H1 (cell line): ENCODE data around the gene FOXRED1. TPM values are rescaled to one million over a fixed set of nuclear protein-coding genes. Genes with fewer than 3 reads are reported as not detected.

ENCODE experiments used
- BRCA1 ChIP-seq: IDR thresholded peaks from 2 replicates; pipeline ENCODE4 v1.6.1; 2012; ENCODE audit warnings: low read depth, low read length, improper control_type of control experiment
- JUND ChIP-seq: IDR thresholded peaks from 2 replicates; pipeline ENCODE4 v1.6.1; 2011; ENCODE audit warnings: mild to moderate bottlenecking, improper control_type of control experiment, low read length
- RFX5 ChIP-seq: IDR thresholded peaks from 2 replicates; pipeline ENCODE4 v1.6.1; 2011; ENCODE audit warnings: low read depth, low read length, improper control_type of control experiment, borderline replicate concordance
- USF2 ChIP-seq: IDR thresholded peaks from 2 replicates; pipeline ENCODE4 v1.6.1; 2011; ENCODE audit warnings: low read length, improper control_type of control experiment
- polyA plus RNA-seq, 7 experiments: library from polyadenylated mRNA; depleted of rRNA in 3 of 7; stranded (reverse) in 5 of 7; unstranded in 2 of 7; fragments of >200 nt in 5 of 7; fragments of 200-250 nt in 2 of 7; gene quantifications; 1 replicate in 5 of 7; 2 replicates in 1 of 7; 4 replicates in 1 of 7; pipeline versions ENCODE4 v1.2.1 to v1.2.3, GENCODE V29; 2011 to 2013; ENCODE audit warnings: missing spikeins in 2 of 7, mixed read lengths in 2 of 7
- total RNA-seq: library from RNA; stranded (reverse); fragmentation: NEBNext Ultra II Directional; extraction: Animal tissue kit (Norgen Biotek cat#: 25700); gene quantifications from 2 replicates; pipeline ENCODE4 v1.2.1, GENCODE V29; 2021
- TF ChIP-seq, protein P1 (sequence below): fragments of 300-600 bp; sonication (generic); IDR thresholded peaks from 2 replicates; pipeline ENCODE4 v1.7.1; 2012; ENCODE audit warnings: low read length, moderate library complexity, mild to moderate bottlenecking, inconsistent platforms; ENCODE audit not compliant: insufficient replicate concordance
- TF ChIP-seq, protein P2 (sequence below), 3 experiments: IDR thresholded peaks; 1 replicate in 2 of 3; 2 replicates in 1 of 3; pipeline versions ENCODE4 v1.5.1 to v1.6.1; 2011; ENCODE audit warnings: low read length in 3 of 3, mild to moderate bottlenecking in 3 of 3, inconsistent platforms in 2 of 3, low read depth in 1 of 3, moderate library complexity in 1 of 3; ENCODE audit not compliant: insufficient read depth in 1 of 3; ENCODE audit errors: control extremely low read depth in 1 of 3

The FOXRED1 gene
- total and polyA plus RNA-seq, 2 of the 8 experiments (the other 6 are each of a cell fraction or from before 2014, with no cell fraction given): 48.8 to 99.4 TPM

- TF ChIP-seq, protein P1, sequence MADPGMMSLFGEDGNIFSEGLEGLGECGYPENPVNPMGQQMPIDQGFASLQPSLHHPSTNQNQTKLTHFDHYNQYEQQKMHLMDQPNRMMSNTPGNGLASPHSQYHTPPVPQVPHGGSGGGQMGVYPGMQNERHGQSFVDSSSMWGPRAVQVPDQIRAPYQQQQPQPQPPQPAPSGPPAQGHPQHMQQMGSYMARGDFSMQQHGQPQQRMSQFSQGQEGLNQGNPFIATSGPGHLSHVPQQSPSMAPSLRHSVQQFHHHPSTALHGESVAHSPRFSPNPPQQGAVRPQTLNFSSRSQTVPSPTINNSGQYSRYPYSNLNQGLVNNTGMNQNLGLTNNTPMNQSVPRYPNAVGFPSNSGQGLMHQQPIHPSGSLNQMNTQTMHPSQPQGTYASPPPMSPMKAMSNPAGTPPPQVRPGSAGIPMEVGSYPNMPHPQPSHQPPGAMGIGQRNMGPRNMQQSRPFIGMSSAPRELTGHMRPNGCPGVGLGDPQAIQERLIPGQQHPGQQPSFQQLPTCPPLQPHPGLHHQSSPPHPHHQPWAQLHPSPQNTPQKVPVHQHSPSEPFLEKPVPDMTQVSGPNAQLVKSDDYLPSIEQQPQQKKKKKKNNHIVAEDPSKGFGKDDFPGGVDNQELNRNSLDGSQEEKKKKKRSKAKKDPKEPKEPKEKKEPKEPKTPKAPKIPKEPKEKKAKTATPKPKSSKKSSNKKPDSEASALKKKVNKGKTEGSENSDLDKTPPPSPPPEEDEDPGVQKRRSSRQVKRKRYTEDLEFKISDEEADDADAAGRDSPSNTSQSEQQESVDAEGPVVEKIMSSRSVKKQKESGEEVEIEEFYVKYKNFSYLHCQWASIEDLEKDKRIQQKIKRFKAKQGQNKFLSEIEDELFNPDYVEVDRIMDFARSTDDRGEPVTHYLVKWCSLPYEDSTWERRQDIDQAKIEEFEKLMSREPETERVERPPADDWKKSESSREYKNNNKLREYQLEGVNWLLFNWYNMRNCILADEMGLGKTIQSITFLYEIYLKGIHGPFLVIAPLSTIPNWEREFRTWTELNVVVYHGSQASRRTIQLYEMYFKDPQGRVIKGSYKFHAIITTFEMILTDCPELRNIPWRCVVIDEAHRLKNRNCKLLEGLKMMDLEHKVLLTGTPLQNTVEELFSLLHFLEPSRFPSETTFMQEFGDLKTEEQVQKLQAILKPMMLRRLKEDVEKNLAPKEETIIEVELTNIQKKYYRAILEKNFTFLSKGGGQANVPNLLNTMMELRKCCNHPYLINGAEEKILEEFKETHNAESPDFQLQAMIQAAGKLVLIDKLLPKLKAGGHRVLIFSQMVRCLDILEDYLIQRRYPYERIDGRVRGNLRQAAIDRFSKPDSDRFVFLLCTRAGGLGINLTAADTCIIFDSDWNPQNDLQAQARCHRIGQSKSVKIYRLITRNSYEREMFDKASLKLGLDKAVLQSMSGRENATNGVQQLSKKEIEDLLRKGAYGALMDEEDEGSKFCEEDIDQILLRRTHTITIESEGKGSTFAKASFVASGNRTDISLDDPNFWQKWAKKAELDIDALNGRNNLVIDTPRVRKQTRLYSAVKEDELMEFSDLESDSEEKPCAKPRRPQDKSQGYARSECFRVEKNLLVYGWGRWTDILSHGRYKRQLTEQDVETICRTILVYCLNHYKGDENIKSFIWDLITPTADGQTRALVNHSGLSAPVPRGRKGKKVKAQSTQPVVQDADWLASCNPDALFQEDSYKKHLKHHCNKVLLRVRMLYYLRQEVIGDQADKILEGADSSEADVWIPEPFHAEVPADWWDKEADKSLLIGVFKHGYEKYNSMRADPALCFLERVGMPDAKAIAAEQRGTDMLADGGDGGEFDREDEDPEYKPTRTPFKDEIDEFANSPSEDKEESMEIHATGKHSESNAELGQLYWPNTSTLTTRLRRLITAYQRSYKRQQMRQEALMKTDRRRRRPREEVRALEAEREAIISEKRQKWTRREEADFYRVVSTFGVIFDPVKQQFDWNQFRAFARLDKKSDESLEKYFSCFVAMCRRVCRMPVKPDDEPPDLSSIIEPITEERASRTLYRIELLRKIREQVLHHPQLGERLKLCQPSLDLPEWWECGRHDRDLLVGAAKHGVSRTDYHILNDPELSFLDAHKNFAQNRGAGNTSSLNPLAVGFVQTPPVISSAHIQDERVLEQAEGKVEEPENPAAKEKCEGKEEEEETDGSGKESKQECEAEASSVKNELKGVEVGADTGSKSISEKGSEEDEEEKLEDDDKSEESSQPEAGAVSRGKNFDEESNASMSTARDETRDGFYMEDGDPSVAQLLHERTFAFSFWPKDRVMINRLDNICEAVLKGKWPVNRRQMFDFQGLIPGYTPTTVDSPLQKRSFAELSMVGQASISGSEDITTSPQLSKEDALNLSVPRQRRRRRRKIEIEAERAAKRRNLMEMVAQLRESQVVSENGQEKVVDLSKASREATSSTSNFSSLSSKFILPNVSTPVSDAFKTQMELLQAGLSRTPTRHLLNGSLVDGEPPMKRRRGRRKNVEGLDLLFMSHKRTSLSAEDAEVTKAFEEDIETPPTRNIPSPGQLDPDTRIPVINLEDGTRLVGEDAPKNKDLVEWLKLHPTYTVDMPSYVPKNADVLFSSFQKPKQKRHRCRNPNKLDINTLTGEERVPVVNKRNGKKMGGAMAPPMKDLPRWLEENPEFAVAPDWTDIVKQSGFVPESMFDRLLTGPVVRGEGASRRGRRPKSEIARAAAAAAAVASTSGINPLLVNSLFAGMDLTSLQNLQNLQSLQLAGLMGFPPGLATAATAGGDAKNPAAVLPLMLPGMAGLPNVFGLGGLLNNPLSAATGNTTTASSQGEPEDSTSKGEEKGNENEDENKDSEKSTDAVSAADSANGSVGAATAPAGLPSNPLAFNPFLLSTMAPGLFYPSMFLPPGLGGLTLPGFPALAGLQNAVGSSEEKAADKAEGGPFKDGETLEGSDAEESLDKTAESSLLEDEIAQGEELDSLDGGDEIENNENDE: no peak
- TF ChIP-seq, protein P2, sequence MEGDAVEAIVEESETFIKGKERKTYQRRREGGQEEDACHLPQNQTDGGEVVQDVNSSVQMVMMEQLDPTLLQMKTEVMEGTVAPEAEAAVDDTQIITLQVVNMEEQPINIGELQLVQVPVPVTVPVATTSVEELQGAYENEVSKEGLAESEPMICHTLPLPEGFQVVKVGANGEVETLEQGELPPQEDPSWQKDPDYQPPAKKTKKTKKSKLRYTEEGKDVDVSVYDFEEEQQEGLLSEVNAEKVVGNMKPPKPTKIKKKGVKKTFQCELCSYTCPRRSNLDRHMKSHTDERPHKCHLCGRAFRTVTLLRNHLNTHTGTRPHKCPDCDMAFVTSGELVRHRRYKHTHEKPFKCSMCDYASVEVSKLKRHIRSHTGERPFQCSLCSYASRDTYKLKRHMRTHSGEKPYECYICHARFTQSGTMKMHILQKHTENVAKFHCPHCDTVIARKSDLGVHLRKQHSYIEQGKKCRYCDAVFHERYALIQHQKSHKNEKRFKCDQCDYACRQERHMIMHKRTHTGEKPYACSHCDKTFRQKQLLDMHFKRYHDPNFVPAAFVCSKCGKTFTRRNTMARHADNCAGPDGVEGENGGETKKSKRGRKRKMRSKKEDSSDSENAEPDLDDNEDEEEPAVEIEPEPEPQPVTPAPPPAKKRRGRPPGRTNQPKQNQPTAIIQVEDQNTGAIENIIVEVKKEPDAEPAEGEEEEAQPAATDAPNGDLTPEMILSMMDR (IDR thresholded peaks at IDR 0.05; ENCODE audit: control extremely low read depth in 1 of 3, insufficient read depth in 1 of 3, low read depth in 1 of 3, low read length in 3 of 3): peak; percentile 78 to 88 (median 85)
- TF ChIP-seq RFX5 (no peak), JUND (0 out of 2 replicates have a peak, but pooled peaks have one; percentile 11), USF2 (no peak), BRCA1 (no peak)
These were observed 41.4 kb downstream of the FOXRED1 start (continued) for GRCh38 chr11:126310200-126310991.
